ENCODE data around the gene REXO5. TPM values are rescaled to one million over a fixed set of nuclear protein-coding genes. Genes with fewer than 3 reads are reported as not detected.
A peak's percentile ranks its signal among the peaks of the same experiment; 100 is the strongest.

The REXO5 gene
- total and polyA plus RNA-seq, 12 donors, result 2.0 to 6.9 (median 4.8) TPM

GRCh38 chr16:20773679-20774078, 32.6 kb upstream of the REXO5 start:
- DNase-seq (no peak), ATAC-seq (no peak)
- TF ChIP-seq, protein P1, sequence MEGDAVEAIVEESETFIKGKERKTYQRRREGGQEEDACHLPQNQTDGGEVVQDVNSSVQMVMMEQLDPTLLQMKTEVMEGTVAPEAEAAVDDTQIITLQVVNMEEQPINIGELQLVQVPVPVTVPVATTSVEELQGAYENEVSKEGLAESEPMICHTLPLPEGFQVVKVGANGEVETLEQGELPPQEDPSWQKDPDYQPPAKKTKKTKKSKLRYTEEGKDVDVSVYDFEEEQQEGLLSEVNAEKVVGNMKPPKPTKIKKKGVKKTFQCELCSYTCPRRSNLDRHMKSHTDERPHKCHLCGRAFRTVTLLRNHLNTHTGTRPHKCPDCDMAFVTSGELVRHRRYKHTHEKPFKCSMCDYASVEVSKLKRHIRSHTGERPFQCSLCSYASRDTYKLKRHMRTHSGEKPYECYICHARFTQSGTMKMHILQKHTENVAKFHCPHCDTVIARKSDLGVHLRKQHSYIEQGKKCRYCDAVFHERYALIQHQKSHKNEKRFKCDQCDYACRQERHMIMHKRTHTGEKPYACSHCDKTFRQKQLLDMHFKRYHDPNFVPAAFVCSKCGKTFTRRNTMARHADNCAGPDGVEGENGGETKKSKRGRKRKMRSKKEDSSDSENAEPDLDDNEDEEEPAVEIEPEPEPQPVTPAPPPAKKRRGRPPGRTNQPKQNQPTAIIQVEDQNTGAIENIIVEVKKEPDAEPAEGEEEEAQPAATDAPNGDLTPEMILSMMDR (IDR thresholded peaks at IDR 0.05), result no peak
- H3K36me3 ChIP-seq, result peaks cover 0 to 10% (median 0%) of the 10 kb centered on the region in 9 donors
- WGBS, 2 donors, result 91 to 93% methylated on average over 3 of the region's 3 CpGs
- H3K4me1 ChIP-seq, result no peaks in the 10 kb centered on the region
- H3K27ac ChIP-seq, result no peak overlapping the region
- H3K4me3 ChIP-seq, result no peak overlapping the region
- no peaks in the 10 kb centered on the region for H3K27me3 ChIP-seq
- intact Hi-C loops (cut with DNase I), result no loop called here
- H3K9me3 ChIP-seq, result peaks cover 0 to 7% (median 0%) of the 10 kb centered on the region in 11 donors

GRCh38 chr16:20774703-20775362, 31.5 kb upstream of the REXO5 start:
- Histone ChIP-seq H3K4me3 (no peak overlapping the region), H3K27ac (no peak overlapping the region), H3K27me3 (no peaks in the 10 kb centered on the region), H3K4me1 (no peaks in the 10 kb centered on the region), H3K9me3 (peaks cover 0 to 7% (median 0%) of the 10 kb centered on the region in 11 donors), H3K36me3 (peaks cover 0 to 18% (median 0%) of the 10 kb centered on the region in 9 donors)
- TF ChIP-seq, protein P1 (IDR thresholded peaks at IDR 0.05), result peak; percentile 28 to 72 (median 55)
- WGBS, 2 donors, result 57 to 61% methylated on average over 7 of the region's 7 CpGs
- DNase-seq (peak; percentile 32 to 45), ATAC-seq (peak in 7 of 8 donors; percentile 42 to 86 (median 59))
- intact Hi-C loops (cut with DNase I), result no loop called here

DNA sequence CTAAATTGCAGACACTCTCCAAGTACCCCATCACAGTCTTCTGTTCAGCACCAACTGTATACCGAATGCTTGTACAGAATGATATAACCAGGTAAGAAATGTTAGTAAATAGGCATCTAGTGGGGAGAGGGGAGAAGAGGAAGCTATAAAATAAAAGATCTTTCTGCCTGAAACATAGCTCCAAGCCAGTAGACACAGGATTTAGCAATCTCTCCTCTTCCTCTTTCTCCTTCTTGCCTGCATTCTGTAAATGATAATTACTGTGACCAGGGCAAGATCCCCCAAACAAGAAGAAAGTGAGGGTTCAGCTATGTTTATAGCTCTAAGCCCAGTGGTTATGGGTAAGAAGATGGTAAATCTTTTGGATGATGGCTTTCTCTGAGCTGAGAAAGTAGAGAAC, 24.6 kb upstream of the REXO5 start:
- peaks cover 0 to 41% (median 0%) of the 10 kb centered on the region in 9 donors for H3K36me3 ChIP-seq
- no peaks in the 10 kb centered on the region for H3K27me3 ChIP-seq
- no peaks in the 10 kb centered on the region for H3K4me1 ChIP-seq
- intact Hi-C loops (cut with DNase I), result no loop called here
- no peak for ATAC-seq
- H3K9me3 ChIP-seq, result peaks cover 0 to 4% (median 0%) of the 10 kb centered on the region in 11 donors
- TF ChIP-seq, protein P1 (IDR thresholded peaks at IDR 0.05), result no peak
- 91 to 94% methylated on average over 1 of the region's 1 CpG for WGBS, 2 donors
- H3K4me3 ChIP-seq, result no peak overlapping the region
- no peak overlapping the region for H3K27ac ChIP-seq
- no peak for DNase-seq

DNA sequence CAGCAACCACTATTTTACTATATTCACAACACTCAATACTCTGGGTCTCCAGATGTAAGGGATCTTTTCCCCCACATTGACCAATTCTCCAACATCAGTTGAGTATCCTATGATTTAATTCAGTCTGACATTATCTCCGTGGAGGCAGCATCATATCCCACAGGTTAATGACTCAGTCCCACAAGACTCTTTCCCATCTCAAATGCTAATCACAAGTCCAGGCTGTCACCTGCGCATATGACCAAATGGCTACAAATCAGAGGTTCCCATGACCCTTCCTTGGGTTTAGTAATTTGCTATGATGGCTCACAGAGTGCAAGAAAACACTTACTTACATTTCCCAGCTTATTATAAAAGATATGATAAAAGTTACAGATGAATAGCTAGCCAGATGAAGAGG, 23.9 kb upstream of the REXO5 start:
- no peaks in the 10 kb centered on the region for H3K27me3 ChIP-seq
- no peak overlapping the region for H3K4me3 ChIP-seq
- DNase-seq (no peak), ATAC-seq (no peak)
- intact Hi-C loops (cut with DNase I), result no loop called here
- H3K4me1 ChIP-seq, result no peaks in the 10 kb centered on the region
- TF ChIP-seq, protein P1 (IDR thresholded peaks at IDR 0.05), result no peak
- H3K36me3 ChIP-seq, result peaks cover 0 to 45% (median 0%) of the 10 kb centered on the region in 9 donors
- H3K27ac ChIP-seq, result no peak overlapping the region
- H3K9me3 ChIP-seq, result peaks cover 0 to 4% (median 0%) of the 10 kb centered on the region in 11 donors
- WGBS, 2 donors, result 88 to 92% methylated on average over 2 of the region's 2 CpGs
